Activated gamma-delta T cell treated with anti-CD3 and anti-CD28 coated beads, Interleukin-2, amount 50 U/mL, for 16 hours (primary cell): ENCODE data around the gene FLT1.

Experiments
- DNase-seq: peaks from one replicate; pipeline ENCODE4 v3.0.0-alpha.2; 2020; ENCODE audit warnings: low read depth

The FLT1 gene

GRCh38 chr13:28459911-28460310 is 35.0 kb downstream of the FLT1 start:
- DNase-seq: no peak

DNA sequence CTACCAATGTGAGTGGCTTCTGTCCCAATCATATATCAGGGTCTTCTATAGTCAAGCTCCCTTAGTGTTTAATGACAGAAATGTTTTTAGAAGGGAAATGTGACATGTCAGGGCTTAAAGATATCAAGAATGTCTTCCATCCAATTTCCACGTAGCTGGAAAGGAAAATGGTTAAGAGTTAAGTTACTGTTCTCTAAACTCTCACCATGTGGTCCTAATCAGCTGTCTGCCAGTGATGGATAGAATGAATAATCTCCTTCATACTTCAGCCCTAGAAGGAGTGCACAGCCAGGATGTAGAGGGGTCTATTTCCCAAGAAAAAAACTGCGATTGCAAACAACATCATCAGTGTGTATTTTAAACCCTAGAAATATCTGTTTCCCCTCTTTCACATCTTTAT is 36.3 kb downstream of the FLT1 start:
- DNase-seq: no peak

GRCh38 chr13:28458051-28458450 is 36.9 kb downstream of the FLT1 start:
- no peak for DNase-seq

DNA sequence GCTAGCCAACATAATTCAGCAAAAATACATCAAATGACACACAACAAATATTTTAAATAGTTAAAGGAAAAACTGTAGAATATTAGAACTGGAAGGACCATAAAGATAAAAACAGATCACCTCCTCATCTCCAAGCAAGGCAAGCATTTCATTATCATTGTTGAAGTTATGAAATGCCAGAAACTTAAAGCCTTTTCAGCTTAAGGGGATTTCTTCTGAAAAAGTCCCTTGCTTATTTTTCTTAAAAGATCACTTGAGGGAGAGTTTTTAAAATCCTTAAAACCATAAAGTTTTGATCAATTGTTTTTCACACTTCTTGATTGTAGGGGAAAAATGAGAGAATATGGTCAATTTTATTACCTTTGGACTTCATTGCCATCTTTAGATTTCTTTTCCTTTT is 37.4 kb downstream of the FLT1 start:
- DNase-seq: no peak

DNA sequence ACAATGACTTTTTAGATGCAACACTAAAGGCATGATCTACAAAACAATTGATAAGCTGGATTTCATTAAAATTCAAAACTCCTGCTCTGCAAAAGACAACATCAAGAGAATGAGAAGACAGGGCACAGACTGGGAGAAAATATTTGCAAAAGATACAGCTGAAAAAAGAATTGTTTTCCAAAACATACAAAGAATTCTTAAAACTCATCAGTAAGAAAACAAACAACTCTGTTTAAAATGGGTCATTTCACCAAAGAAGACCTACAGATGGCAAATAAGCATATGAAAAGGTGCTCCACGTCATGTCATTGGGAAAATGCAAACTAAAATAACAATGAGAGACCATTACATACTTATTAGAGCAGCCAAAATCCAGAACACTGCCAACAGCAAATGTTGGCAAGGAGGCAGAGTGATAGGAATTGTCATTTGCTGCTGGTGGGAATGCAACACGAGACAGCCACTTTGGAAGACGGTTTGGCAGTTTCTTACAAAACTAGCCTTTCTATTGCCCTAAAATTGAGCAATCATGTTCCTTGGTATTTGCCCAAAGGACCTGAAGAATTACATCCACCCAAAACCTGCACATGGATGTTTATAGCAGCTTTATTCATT is 39.2 kb downstream of the FLT1 start:
- DNase-seq: no peak

DNA sequence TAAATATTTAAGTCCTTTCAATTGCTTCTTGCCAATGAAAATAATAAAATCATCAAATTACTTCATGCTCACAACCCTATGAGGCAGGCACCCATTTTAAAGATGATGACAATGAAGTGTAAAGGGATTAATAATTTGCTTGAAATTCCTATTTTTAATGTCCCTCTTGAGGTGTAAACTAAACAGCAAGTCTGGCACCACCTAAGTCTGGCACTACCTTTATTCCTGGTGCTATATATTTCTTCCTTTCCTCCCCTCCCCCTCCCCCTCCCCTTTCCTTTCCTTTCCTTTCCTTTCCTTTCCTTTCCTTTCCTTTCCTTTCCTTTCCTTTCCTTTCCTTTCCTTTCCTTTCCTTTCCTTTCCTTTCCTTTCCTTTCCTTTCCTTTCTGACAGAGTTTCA is 42.2 kb downstream of the FLT1 start:
- no peak for DNase-seq

DNA sequence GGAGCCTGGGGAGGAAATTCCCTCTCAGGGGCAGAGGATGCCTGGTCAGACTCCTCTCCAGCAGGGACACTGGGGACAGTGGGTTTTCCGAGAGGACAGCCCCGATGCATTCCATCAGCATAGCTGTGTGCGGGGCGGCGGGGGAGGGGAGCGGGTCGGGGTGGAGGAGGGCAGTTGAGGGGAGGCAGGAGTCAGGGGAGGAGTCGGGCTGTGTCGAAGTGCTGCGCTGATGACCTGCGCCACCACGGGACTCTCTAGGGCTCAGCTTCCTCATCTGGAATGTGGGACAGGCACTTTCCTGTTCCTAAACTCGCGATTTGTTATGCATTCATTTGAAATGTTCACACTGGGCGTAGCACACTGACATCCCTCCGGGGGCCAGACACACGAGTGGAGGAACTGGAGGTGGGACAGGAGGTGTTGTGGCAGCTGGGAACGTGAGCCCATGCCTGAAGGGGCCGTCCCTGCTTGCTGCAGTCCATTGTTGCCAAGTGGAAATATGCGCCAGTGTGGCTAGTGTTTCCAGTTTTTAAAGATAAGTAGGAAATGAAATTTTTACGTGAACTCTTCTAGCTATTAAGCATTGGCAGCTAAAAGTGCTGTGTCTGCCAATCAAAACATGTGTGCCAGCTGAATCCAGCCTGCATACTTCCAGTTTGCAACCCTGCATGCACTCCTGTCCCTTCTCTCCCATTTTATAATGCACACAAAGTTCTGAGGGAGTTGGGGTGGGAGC is 43.3 kb downstream of the FLT1 start:
- DNase-seq: no peak

DNA sequence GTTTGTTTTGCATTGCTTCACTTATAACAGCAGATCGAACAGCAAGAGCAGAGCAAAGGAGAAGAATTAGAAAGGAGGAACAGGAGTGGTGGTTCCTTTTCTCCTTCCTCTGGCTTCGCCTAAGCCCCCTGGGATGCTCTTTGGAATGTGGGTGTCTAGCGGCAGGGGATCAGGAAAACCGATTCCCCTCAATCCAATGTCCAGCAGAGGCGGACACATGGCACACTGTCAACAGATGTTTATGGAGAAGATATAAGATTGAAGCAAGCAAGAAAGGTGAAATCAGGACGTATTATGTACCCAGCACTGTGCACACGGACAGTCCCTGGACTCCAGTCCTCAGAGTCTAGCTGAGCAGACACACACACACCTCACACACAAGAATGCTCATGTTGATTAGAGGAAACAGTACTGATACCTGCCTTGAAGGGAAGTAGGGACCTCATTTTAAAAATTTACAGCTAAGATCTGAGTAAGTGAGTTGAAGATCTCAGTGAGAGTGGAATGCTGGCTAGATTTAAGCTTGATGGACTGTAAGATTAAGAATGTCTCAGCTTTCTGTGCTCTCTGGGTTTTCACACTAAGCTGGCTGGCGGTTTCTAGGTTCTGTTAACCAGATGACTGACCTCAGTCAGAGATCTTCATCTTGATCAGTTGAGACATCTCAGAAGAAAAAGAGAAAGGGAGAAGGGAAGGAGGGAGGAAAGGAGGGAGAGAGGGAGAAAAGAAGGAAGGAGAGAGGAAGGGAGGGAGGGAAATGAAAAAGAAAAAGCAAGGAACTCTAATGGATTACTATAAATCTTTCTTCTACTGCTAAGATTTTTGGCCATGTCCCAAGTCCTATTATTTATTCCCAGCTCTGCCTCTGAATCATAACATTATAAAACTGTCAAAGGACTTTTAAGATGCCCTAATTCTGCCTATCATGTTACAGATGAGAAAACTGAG is 44.8 kb downstream of the FLT1 start:
- DNase-seq: no peak

DNA sequence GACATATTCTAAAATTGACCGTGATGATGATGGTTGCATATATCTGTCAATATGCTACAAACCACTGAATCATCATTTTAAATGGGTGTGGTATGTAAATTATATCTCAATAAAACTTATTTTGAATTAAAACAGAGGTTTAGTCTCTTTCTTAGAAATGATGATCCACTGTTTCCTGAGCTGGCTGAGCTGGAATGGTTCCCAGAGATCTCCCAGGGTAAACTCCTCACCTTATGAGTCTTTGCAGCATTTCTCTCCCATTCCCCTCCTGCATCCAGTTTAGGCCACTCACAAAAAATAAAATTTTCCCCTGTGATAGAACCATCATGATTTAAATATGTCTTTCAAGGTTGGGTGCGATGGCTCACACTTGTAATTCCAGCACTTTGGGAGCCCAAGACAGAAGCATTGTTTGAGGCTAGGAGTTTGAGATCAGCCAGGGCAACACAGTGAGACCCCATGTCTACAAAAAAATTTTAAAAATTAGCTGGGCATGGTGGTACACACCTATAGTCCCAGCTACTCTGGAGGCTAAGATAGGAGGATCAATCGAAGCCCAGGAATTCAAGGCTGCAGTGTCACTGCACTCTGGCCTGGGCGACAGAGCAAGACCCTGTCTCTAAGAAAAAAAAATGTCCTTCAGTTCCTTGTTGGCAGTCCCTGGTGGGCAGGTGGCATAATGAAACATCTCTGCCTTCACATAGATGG is 46.1 kb downstream of the FLT1 start:
- no peak for DNase-seq

GRCh38 chr13:28447989-28448388 is 46.9 kb downstream of the FLT1 start:
- DNase-seq: no peak

GRCh38 chr13:28447206-28447605 is 47.7 kb downstream of the FLT1 start:
- no peak for DNase-seq

DNA sequence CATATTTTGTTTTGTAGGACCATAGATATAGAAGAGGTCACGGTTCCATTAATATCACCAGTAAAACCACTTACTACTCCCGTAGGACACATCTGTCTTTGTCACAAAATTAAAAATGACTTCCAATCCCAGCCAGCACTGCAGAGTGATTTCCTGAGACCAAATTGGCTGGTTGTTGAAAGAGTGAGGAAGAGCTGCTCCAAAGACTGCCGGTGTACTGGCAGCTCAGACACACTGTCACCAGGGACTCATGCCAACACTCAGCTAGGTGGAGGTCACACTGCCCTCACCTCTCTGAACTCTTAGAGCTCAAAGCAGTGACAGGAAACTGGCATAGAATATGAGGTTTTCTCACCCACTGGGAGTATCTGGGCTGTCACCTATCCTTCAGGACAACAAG is 52.1 kb downstream of the FLT1 start:
- no peak for DNase-seq

- no peak for DNase-seq
Observed at GRCh38 chr13:28441529-28441928, 53.4 kb downstream of the FLT1 start.

GRCh38 chr13:28440774-28441504 is 54.0 kb downstream of the FLT1 start:
- DNase-seq: no peak

DNA sequence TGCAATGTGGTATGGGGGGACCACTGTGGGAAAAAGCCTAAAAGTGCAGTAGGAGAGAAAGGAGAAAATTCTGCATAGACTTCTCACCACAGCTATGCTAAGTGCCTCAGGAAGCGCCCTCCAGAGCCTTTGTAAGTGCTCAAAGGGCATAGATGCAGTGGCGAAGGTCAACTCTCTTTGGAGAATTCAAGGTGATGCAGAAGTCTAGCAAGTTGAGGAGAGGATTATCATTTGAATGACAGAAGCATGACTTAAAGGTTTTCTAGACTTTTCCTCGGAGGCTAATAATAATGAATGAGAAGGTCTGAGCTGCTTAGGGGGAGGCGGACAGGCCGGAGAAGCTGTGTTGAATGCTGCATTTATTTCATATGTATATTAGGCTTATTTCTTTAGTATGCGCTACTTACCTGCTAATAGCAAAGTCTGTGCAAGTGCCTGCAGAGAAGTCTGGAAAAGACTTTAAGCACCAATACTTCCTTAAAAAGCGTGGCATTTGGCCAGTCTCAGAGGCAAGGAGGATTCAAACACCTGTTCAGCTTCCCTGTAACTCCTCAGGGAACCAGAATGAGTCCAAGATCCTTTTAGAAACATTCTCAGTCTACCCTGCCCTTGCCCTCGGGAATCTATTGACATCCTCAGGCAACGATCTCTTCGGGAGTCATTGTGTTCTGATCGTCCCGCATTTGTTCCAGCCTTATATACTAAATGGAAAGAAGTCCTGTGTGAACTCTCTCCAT is 56.2 kb downstream of the FLT1 start:
- DNase-seq: no peak

DNA sequence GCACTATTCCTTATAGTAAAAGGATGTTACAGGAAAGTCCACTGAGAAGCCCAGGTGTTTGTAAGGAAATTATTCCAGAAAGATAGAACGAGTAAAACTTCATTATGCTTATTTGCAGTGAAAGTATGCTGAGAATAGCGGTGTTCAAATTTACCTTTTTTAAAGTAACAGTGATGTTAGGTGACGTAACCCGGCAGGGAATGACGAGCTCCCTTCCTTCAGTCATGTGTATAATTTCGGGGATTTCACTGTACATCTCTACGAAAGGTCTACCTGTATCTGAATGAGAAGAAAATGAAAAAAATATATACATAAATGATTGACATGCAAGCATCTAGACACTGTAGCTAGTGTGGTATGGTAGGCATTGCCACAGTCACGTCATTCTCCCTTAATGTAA is 56.9 kb downstream of the FLT1 start:
- no peak for DNase-seq

DNA sequence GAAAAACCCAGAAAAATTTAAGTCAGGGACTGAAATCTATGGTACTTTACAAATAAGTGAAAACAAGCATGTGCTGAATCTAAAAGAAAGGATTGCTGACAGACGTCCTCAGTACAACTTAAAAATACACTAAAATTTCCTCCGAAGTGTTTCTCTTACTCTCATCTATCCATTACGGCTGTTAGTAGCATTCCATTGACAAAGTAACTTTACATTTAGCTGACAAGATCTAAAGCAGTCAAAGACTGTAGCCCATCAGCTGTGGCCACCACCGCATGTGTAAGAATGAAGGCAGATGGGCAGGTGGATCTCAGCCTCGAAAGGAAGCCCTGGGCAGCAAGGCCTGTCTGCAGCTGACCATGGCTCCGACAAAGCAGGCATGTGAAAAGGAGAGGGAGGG is 59.0 kb downstream of the FLT1 start:
- DNase-seq: no peak

DNA sequence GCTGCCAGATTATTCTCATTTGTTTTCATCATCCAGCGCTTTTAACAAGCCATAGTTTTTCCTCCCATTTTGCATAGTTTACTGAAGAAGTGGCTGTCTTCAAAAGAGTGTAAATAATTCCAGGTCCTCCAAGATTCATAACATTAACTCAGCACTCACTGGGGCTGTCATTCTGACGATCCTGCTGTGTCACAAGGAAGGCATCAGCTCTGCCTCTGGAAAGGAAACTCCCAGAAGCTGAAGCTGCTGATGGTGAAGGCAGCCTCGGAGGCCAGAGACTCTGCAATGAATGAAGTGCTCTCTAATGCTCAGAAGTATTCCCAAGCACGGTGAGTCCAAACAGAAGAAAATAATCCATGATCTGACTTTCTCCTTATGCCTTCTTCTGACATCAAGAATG is 60.0 kb downstream of the FLT1 start:
- DNase-seq: no peak

DNA sequence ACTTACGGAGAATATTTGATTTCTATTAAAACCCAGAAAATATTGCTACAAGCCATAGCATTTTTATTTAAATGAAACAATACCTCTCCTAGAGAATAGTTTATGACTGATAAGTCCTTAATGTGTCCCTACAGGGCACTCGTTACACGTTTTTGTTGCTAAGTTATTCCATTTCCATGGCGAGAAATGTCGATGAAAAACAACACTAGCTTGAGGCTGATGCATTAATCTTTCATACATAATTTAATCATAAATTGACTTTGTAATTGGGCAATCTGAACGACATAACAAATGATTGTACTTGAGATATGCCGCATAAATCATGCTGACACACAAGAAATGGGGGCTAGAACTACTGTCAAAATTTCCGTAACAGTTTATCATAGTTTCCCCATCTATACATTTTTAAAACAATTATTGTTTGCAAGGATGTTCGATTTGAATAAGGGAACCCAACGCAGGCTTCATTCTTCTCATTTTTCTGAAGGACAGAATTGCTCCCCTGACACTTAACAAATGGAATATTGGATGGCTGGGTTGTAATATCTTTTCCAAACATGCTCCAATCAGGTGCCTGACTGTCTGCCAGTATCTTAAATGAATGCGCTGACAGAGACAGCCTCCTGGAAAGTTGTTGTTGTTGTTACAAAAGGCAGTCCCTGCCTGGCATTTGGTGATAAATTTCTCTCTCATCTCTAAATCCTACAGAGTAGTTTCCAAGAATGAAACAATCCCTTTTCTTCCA is 61.9 kb downstream of the FLT1 start:
- DNase-seq: no peak

- DNase-seq: no peak
Observed at GRCh38 chr13:28429685-28430290, 65.1 kb downstream of the FLT1 start.
